ENCODE measurements around the gene TBC1D8.

The TBC1D8 gene

GRCh38 chr2:101064505-101064867, 86.7 kb downstream of the TBC1D8 start:
- POLR2A ChIA-PET = no interaction called here
- TF ChIP-seq, protein P1, sequence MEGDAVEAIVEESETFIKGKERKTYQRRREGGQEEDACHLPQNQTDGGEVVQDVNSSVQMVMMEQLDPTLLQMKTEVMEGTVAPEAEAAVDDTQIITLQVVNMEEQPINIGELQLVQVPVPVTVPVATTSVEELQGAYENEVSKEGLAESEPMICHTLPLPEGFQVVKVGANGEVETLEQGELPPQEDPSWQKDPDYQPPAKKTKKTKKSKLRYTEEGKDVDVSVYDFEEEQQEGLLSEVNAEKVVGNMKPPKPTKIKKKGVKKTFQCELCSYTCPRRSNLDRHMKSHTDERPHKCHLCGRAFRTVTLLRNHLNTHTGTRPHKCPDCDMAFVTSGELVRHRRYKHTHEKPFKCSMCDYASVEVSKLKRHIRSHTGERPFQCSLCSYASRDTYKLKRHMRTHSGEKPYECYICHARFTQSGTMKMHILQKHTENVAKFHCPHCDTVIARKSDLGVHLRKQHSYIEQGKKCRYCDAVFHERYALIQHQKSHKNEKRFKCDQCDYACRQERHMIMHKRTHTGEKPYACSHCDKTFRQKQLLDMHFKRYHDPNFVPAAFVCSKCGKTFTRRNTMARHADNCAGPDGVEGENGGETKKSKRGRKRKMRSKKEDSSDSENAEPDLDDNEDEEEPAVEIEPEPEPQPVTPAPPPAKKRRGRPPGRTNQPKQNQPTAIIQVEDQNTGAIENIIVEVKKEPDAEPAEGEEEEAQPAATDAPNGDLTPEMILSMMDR (IDR thresholded peaks at IDR 0.05; ENCODE audit: control extremely low read depth, extremely low read depth, low read depth, missing control alignments) = no peak
- DNase-seq (ENCODE audit: extremely low spot score) = no peak
- CTCF ChIA-PET = interaction anchor here (0.7 to 3.0 kb wide), 9 partner anchors 9 to 127 kb away, joined by 3 to 11 read pairs (median 4); partner anchors contain the start of gene TBC1D8

GRCh38 chr2:101064125-101064502, 87.1 kb downstream of the TBC1D8 start:
- DNase-seq (ENCODE audit: extremely low spot score) = no peak
- CTCF ChIA-PET = interaction anchor here (0.7 to 3.0 kb wide), 6 partner anchors 9 to 89 kb away, joined by 3 to 11 read pairs (median 4); no protein-coding TSS in a partner anchor
- POLR2A ChIA-PET = no interaction called here
- TF ChIP-seq, protein P1 (IDR thresholded peaks at IDR 0.05; ENCODE audit: control extremely low read depth, extremely low read depth, low read depth, missing control alignments) = no peak

DNA sequence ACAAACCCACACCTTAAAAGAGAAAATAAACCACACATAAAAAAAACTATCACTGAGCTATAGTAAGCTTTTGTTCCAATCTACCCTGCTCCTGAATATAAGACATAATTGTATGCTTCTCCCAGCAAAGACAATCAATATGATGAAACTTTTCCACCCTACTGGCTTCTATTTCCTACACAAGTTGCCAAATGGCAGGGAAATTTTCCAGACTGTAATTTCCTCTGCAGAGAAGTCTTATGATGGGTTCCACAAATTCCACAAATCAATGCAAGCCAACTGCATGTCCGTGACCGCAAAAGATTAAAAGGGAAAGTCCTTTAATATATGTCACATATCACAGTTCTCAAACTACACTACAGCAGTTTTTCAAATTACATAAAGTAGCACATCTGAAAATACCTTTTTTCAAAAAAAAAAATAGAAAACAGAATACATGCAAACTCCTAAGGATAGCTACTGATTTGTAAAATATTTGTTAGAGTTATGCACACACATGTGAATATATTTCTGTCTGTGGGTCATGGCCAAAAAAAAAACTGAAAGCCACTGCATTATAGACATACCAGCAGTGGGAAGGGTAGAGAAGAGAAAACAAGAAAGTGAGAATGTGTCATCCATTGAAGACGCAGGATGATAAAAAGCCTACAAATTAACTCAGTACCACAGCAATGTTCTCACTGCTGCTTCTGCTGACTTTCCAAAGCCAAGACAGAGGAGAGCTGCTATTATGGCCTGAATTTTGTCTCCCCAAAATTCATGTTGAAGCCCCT, 87.6 kb downstream of the TBC1D8 start:
- DNase-seq (ENCODE audit: extremely low spot score) = peak; percentile 37
- ChIA-PET POLR2A (no interaction called here), CTCF (interaction anchor here (1.0 to 3.0 kb wide), 5 partner anchors 10 to 51 kb away, joined by 3 to 11 read pairs (median 6); no protein-coding TSS in a partner anchor)
- TF ChIP-seq, protein P1 (IDR thresholded peaks at IDR 0.05; ENCODE audit: control extremely low read depth, extremely low read depth, low read depth, missing control alignments) = no peak

DNA sequence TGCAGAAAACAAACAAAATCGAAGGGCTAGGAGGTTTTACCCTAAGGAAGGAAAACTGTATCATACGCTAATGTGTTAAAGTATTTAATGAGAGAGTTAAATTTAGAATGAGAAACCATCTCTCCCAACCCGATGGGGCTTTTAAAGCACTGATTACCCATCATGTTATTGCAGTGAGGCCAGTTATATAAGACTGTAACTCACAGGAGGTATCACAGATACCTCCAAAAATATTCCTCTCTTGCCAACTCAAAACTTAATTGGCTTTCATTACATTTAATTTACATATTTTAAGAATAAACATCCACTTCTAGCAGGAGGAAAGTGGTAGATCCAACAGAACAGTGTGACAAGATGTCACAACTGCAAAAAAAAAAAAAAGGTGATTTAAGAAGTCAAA, 92.8 kb downstream of the TBC1D8 start:
- ChIA-PET CTCF (no interaction called here), POLR2A (no interaction called here)
- TF ChIP-seq, protein P1 (IDR thresholded peaks at IDR 0.05; ENCODE audit: control extremely low read depth, extremely low read depth, low read depth, missing control alignments) = no peak
- no peak for DNase-seq (ENCODE audit: extremely low spot score)

DNA sequence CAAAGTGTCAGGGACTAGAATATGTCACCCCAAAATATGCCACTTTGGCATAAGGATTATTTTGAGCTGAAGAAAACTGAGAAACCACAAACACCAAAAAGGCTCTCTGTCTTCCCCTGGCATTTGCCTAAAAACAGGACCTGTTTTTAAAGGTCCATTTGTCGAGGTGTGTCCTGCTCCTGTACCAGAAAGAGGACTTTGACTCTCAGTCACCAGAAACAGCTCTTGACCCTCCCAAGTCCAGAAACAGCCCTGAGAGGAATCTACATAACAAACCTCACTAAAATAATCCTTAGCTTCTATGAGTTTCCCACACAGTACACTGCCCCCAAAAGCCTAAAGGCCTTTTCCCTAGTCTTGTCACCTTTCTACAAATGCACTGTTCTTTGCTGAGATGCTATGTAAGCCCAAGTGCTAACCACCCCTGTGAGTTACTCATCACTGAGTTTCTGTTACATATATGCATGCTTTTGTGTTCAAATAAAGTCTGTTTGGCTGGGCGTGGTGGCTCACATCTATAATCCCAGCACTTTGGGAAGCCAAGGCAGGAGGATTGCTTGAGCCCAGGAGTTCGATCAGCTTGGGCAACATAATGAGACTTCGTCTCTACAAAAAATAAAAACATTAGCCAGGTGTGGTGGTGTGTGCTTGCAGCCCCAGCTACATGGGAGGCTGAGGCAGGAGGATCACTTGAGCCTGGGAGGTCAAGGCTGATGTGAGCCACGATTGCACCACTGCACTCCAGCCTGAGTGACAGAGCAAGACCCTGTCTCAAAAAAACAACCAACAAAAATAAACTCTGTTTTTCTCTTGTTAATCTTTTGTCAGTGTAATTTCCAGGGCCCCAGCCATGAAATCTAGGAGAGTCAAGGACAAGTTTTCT, 93.9 kb downstream of the TBC1D8 start:
- ChIA-PET POLR2A (no interaction called here), CTCF (no interaction called here)
- DNase-seq (ENCODE audit: extremely low spot score) = no peak
- TF ChIP-seq, protein P1 (IDR thresholded peaks at IDR 0.05; ENCODE audit: control extremely low read depth, extremely low read depth, low read depth, missing control alignments) = no peak

DNA sequence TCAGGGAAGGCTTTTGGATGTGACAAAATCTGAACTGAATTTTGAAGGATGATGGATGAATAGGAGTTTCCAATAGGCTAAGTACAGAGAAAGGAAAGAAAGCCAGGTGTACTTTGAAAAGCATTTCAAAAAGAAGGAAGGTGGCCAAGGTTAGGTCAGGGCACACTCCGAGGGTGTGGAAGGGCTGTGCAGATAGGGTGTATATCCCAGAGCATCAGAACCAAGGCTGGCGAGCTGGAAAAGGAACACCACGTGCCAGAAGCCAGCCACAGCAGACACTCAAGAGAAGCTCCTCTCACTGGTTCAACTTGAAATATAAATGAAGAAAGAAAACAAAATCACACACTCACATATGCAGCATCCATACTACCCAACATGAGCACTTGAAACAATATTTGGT, 98.1 kb downstream of the TBC1D8 start:
- TF ChIP-seq, protein P1 (IDR thresholded peaks at IDR 0.05; ENCODE audit: control extremely low read depth, extremely low read depth, low read depth, missing control alignments) = no peak
- ChIA-PET POLR2A (no interaction called here), CTCF (interaction anchor here (1.0 to 3.2 kb wide), 2 partner anchors 11 to 79 kb away, joined by 3 to 11 read pairs; no protein-coding TSS in a partner anchor)
- no peak for DNase-seq (ENCODE audit: extremely low spot score)

Measured in GM10248 (cell line).